IMR-90 (cell line): ENCODE results near the gene AOPEP.

Experiments used
- CEBPB ChIP-seq: IDR thresholded peaks from 2 replicates; pipeline ENCODE4 v1.6.1; 2012; ENCODE audit warnings: low read depth, low read length, improper control_type of control experiment
- CHD1 ChIP-seq: IDR thresholded peaks from 2 replicates; pipeline ENCODE4 v1.6.1; 2012; ENCODE audit warnings: low read depth, low read length, improper control_type of control experiment
- CTCF ChIP-seq: conservative IDR thresholded peaks from 2 replicates; pipeline ENCODE4 v1.5.1; 2012; ENCODE audit warnings: mild to moderate bottlenecking, low read depth, low read length, improper control_type of control experiment
- ELK1 ChIP-seq: fragments of 150-350 bp; IDR thresholded peaks from 2 replicates; pipeline ENCODE4 v1.6.1; 2016; ENCODE audit warnings: low read depth, mild to moderate bottlenecking, low read length, moderate library complexity, borderline replicate concordance
- FOS ChIP-seq: fragments of 150-350 bp; IDR thresholded peaks from 2 replicates; pipeline ENCODE4 v1.6.1; 2016; ENCODE audit warnings: low read depth, low read length
- MAFK ChIP-seq: IDR thresholded peaks from 2 replicates; pipeline ENCODE4 v1.6.1; 2012; ENCODE audit warnings: low read depth, low read length, improper control_type of control experiment
- MAZ ChIP-seq: IDR thresholded peaks from 2 replicates; pipeline ENCODE4 v1.6.1; 2012; ENCODE audit warnings: low read depth, mild to moderate bottlenecking, low read length, improper control_type of control experiment, moderate library complexity, borderline replicate concordance
- MXI1 ChIP-seq: IDR thresholded peaks from 2 replicates; pipeline ENCODE4 v1.6.1; 2012; ENCODE audit warnings: low read depth, mild to moderate bottlenecking, low read length, moderate library complexity, borderline replicate concordance
- POLR2A ChIP-seq: IDR thresholded peaks from 2 replicates; pipeline ENCODE4 v1.6.1; 2012; ENCODE audit warnings: mild to moderate bottlenecking, low read depth, low read length
- RAD21 ChIP-seq: IDR thresholded peaks from 2 replicates; pipeline ENCODE4 v1.6.1; 2012; ENCODE audit warnings: low read length, improper control_type of control experiment
- RCOR1 ChIP-seq: IDR thresholded peaks from 2 replicates; pipeline ENCODE4 v1.6.1; 2012; ENCODE audit warnings: mild to moderate bottlenecking, low read length, improper control_type of control experiment; ENCODE audit not compliant: insufficient replicate concordance
- RFX5 ChIP-seq: IDR thresholded peaks from 2 replicates; pipeline ENCODE4 v1.8.0; 2012; ENCODE audit warnings: low read depth, mild to moderate bottlenecking, low read length, moderate library complexity
- SMC3 ChIP-seq: fragments of 150-350 bp; IDR thresholded peaks from 2 replicates; pipeline ENCODE4 v1.6.1; 2016; ENCODE audit warnings: low read depth, mild to moderate bottlenecking, antibody characterized with exemption, low read length, moderate library complexity
- USF2 ChIP-seq: fragments of 150-350 bp; IDR thresholded peaks from 2 replicates; pipeline ENCODE4 v1.6.1; 2017; ENCODE audit warnings: mild to moderate bottlenecking, antibody characterized with exemption, low read length, low read depth

GRCh38 chr9:94799578-94800264, 73.2 kb downstream of the AOPEP start:
- TF ChIP-seq CTCF = no peak
- no peak for TF ChIP-seq CEBPB
- TF ChIP-seq MAZ = no peak
- TF ChIP-seq POLR2A = no peak
- TF ChIP-seq FOS = no peak
- TF ChIP-seq MXI1 = no peak
- TF ChIP-seq USF2 = no peak
- TF ChIP-seq RAD21 = no peak
- TF ChIP-seq ELK1 = no peak
- no peak for TF ChIP-seq SMC3
- no peak for TF ChIP-seq MAFK
- no peak for TF ChIP-seq RFX5
- TF ChIP-seq CHD1 = no peak
- no peak for TF ChIP-seq RCOR1
